Cerebellar cortex (tissue), 1 donor: Measurements from ENCODE around the gene RAI2.
"Not testable (repeated sequence)": the region's sequence is repeated elsewhere in the genome, so short reads cannot be mapped to it uniquely, and the experiment has no call there.

ENCODE experiments used
- DNase-seq: peaks from one replicate; pipeline ENCODE4 v3.0.0-alpha.2; 2015; ENCODE audit warnings: low spot score

RAI2 gene

DNA sequence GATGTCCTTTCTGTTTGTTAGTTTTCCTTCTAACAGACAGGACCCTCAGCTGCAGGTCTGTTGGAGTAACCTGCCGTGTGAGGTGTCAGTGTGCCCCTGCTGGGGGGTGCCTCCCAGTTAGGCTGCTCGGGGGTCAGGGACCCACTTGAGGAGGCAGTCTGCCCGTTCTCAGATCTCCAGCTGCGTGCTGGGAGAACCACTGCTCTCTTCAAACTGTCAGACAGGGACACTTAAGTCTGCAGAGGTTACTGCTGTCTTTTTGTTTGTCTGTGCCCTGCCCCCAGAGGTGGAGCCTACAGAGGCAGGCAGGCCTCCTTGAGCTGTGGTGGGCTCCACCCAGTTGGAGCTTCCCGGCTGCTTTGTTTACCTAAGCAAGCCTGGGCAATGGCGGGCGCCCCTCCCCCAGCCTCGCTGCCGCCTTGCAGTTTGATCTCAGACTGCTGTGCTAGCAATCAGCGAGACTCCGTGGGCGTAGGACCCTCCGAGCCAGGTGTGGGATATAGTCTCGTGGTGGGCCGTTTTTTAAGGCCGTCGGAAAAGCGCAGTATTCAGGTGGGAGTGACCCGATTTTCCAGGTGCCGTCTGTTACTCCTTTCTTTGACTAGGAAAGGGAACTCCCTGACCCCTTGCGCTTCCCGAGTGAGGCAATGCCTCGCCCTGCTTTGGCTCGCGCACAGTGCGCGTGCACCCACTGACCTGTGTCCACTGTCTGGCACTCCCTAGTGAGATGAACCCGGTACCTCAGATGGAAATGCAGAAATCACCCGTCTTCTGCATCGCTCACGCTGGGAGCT lies 74.3 kb downstream of the RAI2 start:
- DNase-seq = not testable (repeated sequence)

DNA sequence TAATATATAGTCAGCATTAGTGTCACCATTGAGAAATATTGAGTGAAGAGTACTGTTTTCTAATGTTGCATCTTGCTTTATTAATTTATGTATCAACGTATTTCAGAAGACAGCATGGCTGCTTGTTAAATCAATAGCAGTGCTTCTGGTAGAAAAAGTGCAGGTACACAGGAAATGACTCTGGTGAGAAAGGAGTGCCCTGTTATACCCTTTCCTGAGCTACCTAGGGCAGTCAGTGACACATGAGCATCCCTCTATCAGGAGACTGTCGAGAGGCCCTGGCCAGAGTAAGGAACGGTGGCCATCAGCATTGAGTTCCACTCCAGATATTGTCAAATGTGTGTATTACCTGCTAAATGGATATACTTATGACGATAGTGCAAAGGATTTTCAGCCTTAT lies 81.7 kb downstream of the RAI2 start:
- no peak for DNase-seq

- no peak for DNase-seq
Measured at GRCh38 chrX:17778997-17779396, 82.1 kb downstream of the RAI2 start.

GRCh38 chrX:17774053-17774452 lies 87.0 kb downstream of the RAI2 start:
- no peak for DNase-seq

DNA sequence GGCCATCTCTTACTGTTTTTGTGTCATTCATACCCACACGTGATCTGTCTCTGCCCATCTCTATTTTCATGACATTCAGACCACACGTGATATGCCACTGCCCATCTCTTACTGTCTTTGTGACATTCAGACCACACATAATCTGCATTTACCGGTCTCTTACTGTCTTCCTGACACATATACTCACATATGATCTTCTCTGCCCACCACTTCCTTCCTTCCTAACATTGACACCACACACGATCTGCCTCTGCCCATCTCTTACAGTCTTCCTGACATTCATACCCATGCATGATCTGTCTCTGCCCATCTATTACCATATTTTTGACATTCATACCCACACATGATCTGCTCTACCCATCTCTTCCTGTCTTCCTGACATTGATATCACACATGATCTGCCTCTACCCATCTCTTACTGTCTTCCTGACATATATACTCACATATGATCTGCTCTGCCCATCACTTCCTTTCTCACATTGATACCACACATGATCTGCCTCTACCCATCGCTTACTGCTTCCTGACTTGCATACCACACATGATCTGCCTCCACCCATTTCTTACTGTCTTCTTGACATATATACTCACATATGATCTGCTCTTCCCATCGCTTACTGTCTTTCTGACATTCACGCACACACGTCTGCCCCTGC lies 87.7 kb downstream of the RAI2 start:
- DNase-seq = no peak

GRCh38 chrX:17769701-17770269 lies 91.3 kb downstream of the RAI2 start:
- DNase-seq = no peak

DNA sequence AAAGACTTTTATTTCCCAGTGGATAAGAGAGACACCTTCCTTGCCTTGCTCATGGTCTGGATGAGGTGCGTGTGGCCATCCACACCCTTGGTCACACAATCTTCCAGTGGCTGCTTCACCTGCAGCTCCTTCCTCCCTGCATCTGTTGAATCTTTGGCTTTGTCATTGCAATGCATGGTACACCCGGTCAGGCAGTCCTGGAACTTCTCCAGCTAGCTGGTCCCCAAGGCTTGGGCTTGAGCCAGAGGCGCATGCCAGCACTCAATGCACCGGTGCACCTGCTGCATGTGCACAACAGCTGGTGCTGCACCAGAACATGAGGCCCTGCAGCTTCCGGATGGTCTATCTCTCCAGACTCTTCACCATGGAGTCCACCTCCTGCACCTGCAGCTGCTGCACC lies 92.1 kb downstream of the RAI2 start:
- no peak for DNase-seq

- no peak for DNase-seq
Measured at GRCh38 chrX:17767734-17768133, 93.4 kb downstream of the RAI2 start.

DNA sequence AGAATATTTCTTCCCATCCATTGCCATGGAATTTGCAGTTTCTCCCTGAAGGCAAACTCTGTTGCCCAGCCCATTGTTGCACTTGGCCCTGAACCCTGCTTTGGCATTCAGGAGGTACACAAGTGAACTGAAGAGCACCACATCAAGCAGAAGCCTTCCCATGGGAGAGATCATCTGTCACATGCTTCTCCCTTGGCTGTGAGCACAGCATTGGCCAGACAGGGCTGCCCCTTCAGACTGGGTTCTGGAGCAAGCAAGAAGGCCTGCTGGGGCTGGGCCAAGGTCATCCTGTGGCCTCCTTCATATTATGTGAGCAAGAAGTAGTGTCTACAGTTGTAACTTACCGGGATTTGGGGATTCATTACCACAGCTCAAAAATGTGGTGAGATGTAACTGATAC lies 101.1 kb downstream of the RAI2 start:
- DNase-seq = no peak

DNA sequence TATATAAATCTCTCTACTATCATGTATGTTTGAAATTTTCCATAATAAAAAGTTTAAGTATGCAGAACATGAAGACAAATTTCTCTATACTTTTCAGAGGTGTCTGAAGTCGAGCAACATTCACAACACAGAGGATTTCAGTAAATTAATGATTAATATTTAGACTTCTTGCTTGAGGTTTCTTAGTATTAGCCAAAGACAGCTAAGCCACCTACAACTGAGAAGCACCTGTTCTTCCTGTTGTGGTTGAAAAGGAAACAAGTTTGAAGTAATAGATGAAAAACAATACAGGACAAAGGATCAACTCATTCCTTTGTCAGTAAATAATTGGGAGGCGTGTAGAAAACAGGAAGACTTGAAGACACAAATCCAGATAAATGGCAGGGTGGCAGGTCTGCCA lies 102.7 kb downstream of the RAI2 start:
- no peak for DNase-seq

GRCh38 chrX:17750436-17750835 lies 110.7 kb downstream of the RAI2 start:
- no peak for DNase-seq
